ENCODE results near the gene RDX. TPM values are rescaled to one million over a fixed set of nuclear protein-coding genes. Genes with fewer than 3 reads are reported as not detected.

Gene RDX
- total RNA-seq, 1 donor from 2014 or later, result 149 TPM

- H3K4me1 Mint-ChIP-seq (ENCODE audit: low read depth), result peaks cover 20% of the 10 kb centered on the region
- H3K27me3 Mint-ChIP-seq (ENCODE audit: low read depth), result no peaks in the 10 kb centered on the region
- no peaks in the 10 kb centered on the region for H3K9me3 Mint-ChIP-seq (ENCODE audit: low read depth)
- H3K4me3 Mint-ChIP-seq (ENCODE audit: unreplicated experiment), result no peak overlapping the region
- no peak for DNase-seq (ENCODE audit: low spot score)
- H3K27ac Mint-ChIP-seq (ENCODE audit: unreplicated experiment), result peak overlapping the region; percentile 36
- TF ChIP-seq CTCF (IDR thresholded peaks at IDR 0.05), result no peak
- H3K36me3 Mint-ChIP-seq (ENCODE audit: low read depth), result peaks cover 3% of the 10 kb centered on the region
These were observed 110.8 kb downstream of the RDX start for GRCh38 chr11:110185599-110185998.

GRCh38 chr11:110185121-110185591, 111.3 kb downstream of the RDX start:
- DNase-seq (ENCODE audit: low spot score), result no peak
- Mint-ChIP-seq H3K36me3 (ENCODE audit: low read depth) (no peaks in the 10 kb centered on the region), H3K27ac (ENCODE audit: unreplicated experiment) (peak overlapping the region; percentile 36), H3K4me3 (ENCODE audit: unreplicated experiment) (peak overlapping the region; percentile 22), H3K4me1 (ENCODE audit: low read depth) (peaks cover 20% of the 10 kb centered on the region), H3K27me3 (ENCODE audit: low read depth) (no peaks in the 10 kb centered on the region), H3K9me3 (ENCODE audit: low read depth) (no peaks in the 10 kb centered on the region)
- TF ChIP-seq CTCF (IDR thresholded peaks at IDR 0.05), result no peak

- Mint-ChIP-seq H3K9me3 (ENCODE audit: low read depth) (no peaks in the 10 kb centered on the region), H3K27ac (ENCODE audit: unreplicated experiment) (no peak overlapping the region), H3K4me3 (ENCODE audit: unreplicated experiment) (no peak overlapping the region), H3K4me1 (ENCODE audit: low read depth) (peaks cover 20% of the 10 kb centered on the region), H3K27me3 (ENCODE audit: low read depth) (no peaks in the 10 kb centered on the region), H3K36me3 (ENCODE audit: low read depth) (no peaks in the 10 kb centered on the region)
- no peak for TF ChIP-seq CTCF (IDR thresholded peaks at IDR 0.05)
- no peak for DNase-seq (ENCODE audit: low spot score)
These were observed 112.0 kb downstream of the RDX start for GRCh38 chr11:110184456-110184855.

GRCh38 chr11:110182886-110183285, 113.5 kb downstream of the RDX start:
- no peak for DNase-seq (ENCODE audit: low spot score)
- Mint-ChIP-seq H3K4me1 (ENCODE audit: low read depth) (peaks cover 20% of the 10 kb centered on the region), H3K9me3 (ENCODE audit: low read depth) (no peaks in the 10 kb centered on the region), H3K27ac (ENCODE audit: unreplicated experiment) (no peak overlapping the region), H3K4me3 (ENCODE audit: unreplicated experiment) (no peak overlapping the region), H3K27me3 (ENCODE audit: low read depth) (no peaks in the 10 kb centered on the region), H3K36me3 (ENCODE audit: low read depth) (no peaks in the 10 kb centered on the region)
- TF ChIP-seq CTCF (IDR thresholded peaks at IDR 0.05), result no peak

GRCh38 chr11:110179064-110179463, 117.3 kb downstream of the RDX start:
- no peak for DNase-seq (ENCODE audit: low spot score)
- no peaks in the 10 kb centered on the region for H3K27me3 Mint-ChIP-seq (ENCODE audit: low read depth)
- no peaks in the 10 kb centered on the region for H3K36me3 Mint-ChIP-seq (ENCODE audit: low read depth)
- TF ChIP-seq CTCF (IDR thresholded peaks at IDR 0.05), result no peak
- H3K27ac Mint-ChIP-seq (ENCODE audit: unreplicated experiment), result no peak overlapping the region
- H3K9me3 Mint-ChIP-seq (ENCODE audit: low read depth), result no peaks in the 10 kb centered on the region
- H3K4me1 Mint-ChIP-seq (ENCODE audit: low read depth), result peaks cover 12% of the 10 kb centered on the region
- no peak overlapping the region for H3K4me3 Mint-ChIP-seq (ENCODE audit: unreplicated experiment)
